H1 (cell line): ENCODE data around the gene ANAPC2. TPM values are rescaled to one million over a fixed set of nuclear protein-coding genes. Genes with fewer than 3 reads are reported as not detected.

Experiments used
- microRNA-seq, 2 experiments: library from miRNA; unstranded; fragments of <30 nt; microRNA quantifications; one replicate each; pipeline versions ENCODE4 to v1.2.0, GENCODE V29; 2016 to 2020; ENCODE audit warnings: borderline microRNAs expressed in 2 of 2, borderline number of aligned reads in 2 of 2, borderline replicate concordance in 1 of 2
- polyA plus RNA-seq, 7 experiments: library from polyadenylated mRNA; depleted of rRNA in 3 of 7; stranded (reverse) in 5 of 7; unstranded in 2 of 7; fragments of >200 nt in 5 of 7; fragments of 200-250 nt in 2 of 7; gene quantifications; 1 replicate in 5 of 7; 2 replicates in 1 of 7; 4 replicates in 1 of 7; pipeline versions ENCODE4 v1.2.1 to v1.2.3, GENCODE V29; 2011 to 2013; ENCODE audit warnings: missing spikeins in 2 of 7, mixed read lengths in 2 of 7
- small RNA-seq: library from polyadenylated mRNA; stranded (forward); fragments of <200 nt; extraction: miRNeasy Mini kit (QIAGEN cat#:217004); gene quantifications from one replicate; pipeline ENCODE3, GENCODE V24; 2013; ENCODE audit not compliant: insufficient read depth
- total RNA-seq: library from RNA; stranded (reverse); fragmentation: NEBNext Ultra II Directional; extraction: Animal tissue kit (Norgen Biotek cat#: 25700); gene quantifications from 2 replicates; pipeline ENCODE4 v1.2.1, GENCODE V29; 2021

Gene ANAPC2
- total and polyA plus RNA-seq, 2 of the 8 experiments (the other 6 are each of a cell fraction or from before 2014, with no cell fraction given), result 30.2 to 37.7 TPM

Small RNA genes lying within 50 kb of the gene (microRNA-seq; reads per million reads assigned to microRNA genes)
- 0 reads per million in 2 experiments for gene MIR3621

Small RNA genes lying within 50 kb of the gene (small RNA-seq; reads per million reads assigned to genes)
- not detected for gene MIR3621

Other genes with a start within 250 kb of the ANAPC2 start
Only the 30 nearest of the 33 such genes appear.
- 2.2 and 2.3 TPM in 2 replicates for gene PTGDS, start 211.1 kb downstream of the ANAPC2 start, total RNA-seq
- 1.7 and 2.5 TPM in 2 replicates for gene PTGDS, start 211.1 kb downstream of the ANAPC2 start, polyA plus RNA-seq (2011; rRNA removed)
- gene LCNL1, start 205.6 kb downstream of the ANAPC2 start, total RNA-seq, result 0.15 TPM in 1 of 2 replicates, not detected in the other
- gene LCNL1, start 205.6 kb downstream of the ANAPC2 start, polyA plus RNA-seq (2011; rRNA removed), result 0.11 and 0.35 TPM in 2 replicates
- 40.8 and 43.4 TPM in 2 replicates for gene PAXX, start 196.1 kb downstream of the ANAPC2 start, total RNA-seq
- 45.9 and 56.8 TPM in 2 replicates for gene PAXX, start 196.1 kb downstream of the ANAPC2 start, polyA plus RNA-seq (2011; rRNA removed)
- not detected in 2 replicates for gene CLIC3, start 192.0 kb downstream of the ANAPC2 start, total RNA-seq
- gene CLIC3, start 192.0 kb downstream of the ANAPC2 start, polyA plus RNA-seq (2011; rRNA removed), result 0.12 and 0.33 TPM in 2 replicates
- 12.5 and 15.2 TPM in 2 replicates for gene ABCA2, start 160.3 kb downstream of the ANAPC2 start, total RNA-seq
- gene ABCA2, start 160.3 kb downstream of the ANAPC2 start, polyA plus RNA-seq (2011; rRNA removed), result 14.3 and 21.9 TPM in 2 replicates
- gene FUT7, start 156.5 kb downstream of the ANAPC2 start, total RNA-seq, result not detected in 2 replicates
- not detected in 2 replicates for gene FUT7, start 156.5 kb downstream of the ANAPC2 start, polyA plus RNA-seq (2011; rRNA removed)
- 41.9 and 44.1 TPM in 2 replicates for gene NPDC1, start 142.4 kb downstream of the ANAPC2 start, total RNA-seq
- 26.2 and 43.6 TPM in 2 replicates for gene NPDC1, start 142.4 kb downstream of the ANAPC2 start, polyA plus RNA-seq (2011; rRNA removed)
- gene ENTPD2, start 134.5 kb downstream of the ANAPC2 start, total RNA-seq, result 3.2 and 3.8 TPM in 2 replicates
- 0.65 and 1.9 TPM in 2 replicates for gene ENTPD2, start 134.5 kb downstream of the ANAPC2 start, polyA plus RNA-seq (2011; rRNA removed)
- gene SAPCD2, start 118.0 kb downstream of the ANAPC2 start, total RNA-seq, result 30.3 and 32.1 TPM in 2 replicates
- 12.7 and 17.3 TPM in 2 replicates for gene SAPCD2, start 118.0 kb downstream of the ANAPC2 start, polyA plus RNA-seq (2011; rRNA removed)
- gene UAP1L1, start 111.0 kb downstream of the ANAPC2 start, total RNA-seq, result 5.4 and 5.5 TPM in 2 replicates
- 2.0 and 3.5 TPM in 2 replicates for gene UAP1L1, start 111.0 kb downstream of the ANAPC2 start, polyA plus RNA-seq (2011; rRNA removed)
- gene MAN1B1, start 101.6 kb downstream of the ANAPC2 start, total RNA-seq, result 35.1 and 36.3 TPM in 2 replicates
- gene MAN1B1, start 101.6 kb downstream of the ANAPC2 start, polyA plus RNA-seq (2011; rRNA removed), result 33.7 and 36.5 TPM in 2 replicates
- gene DPP7, start 73.8 kb downstream of the ANAPC2 start, total RNA-seq, result 21.2 and 21.5 TPM in 2 replicates
- gene DPP7, start 73.8 kb downstream of the ANAPC2 start, polyA plus RNA-seq (2011; rRNA removed), result 26.8 and 34.7 TPM in 2 replicates
- 2.1 TPM in 2 replicates for gene GRIN1, start 49.4 kb downstream of the ANAPC2 start, total RNA-seq
- 0.48 and 1.3 TPM in 2 replicates for gene GRIN1, start 49.4 kb downstream of the ANAPC2 start, polyA plus RNA-seq (2011; rRNA removed)
- gene LRRC26, start 18.5 kb downstream of the ANAPC2 start, total RNA-seq, result 0.34 and 0.36 TPM in 2 replicates
- 0.85 and 1.0 TPM in 2 replicates for gene LRRC26, start 18.5 kb downstream of the ANAPC2 start, polyA plus RNA-seq (2011; rRNA removed)
- gene TMEM210, start 16.5 kb downstream of the ANAPC2 start, total RNA-seq, result not detected in 2 replicates
- gene TMEM210, start 16.5 kb downstream of the ANAPC2 start, polyA plus RNA-seq (2011; rRNA removed), result not detected in 2 replicates
- gene SSNA1, start 116 bp upstream of the ANAPC2 start, total RNA-seq, result 87.3 and 91.3 TPM in 2 replicates
- gene SSNA1, start 116 bp upstream of the ANAPC2 start, polyA plus RNA-seq (2011; rRNA removed), result 157 and 182 TPM in 2 replicates
- 23.2 and 27.2 TPM in 2 replicates for gene TPRN, start 12.2 kb upstream of the ANAPC2 start, total RNA-seq
- gene TPRN, start 12.2 kb upstream of the ANAPC2 start, polyA plus RNA-seq (2011; rRNA removed), result 9.7 and 14.9 TPM in 2 replicates
- gene TMEM203, start 17.1 kb upstream of the ANAPC2 start, total RNA-seq, result 44.1 and 44.2 TPM in 2 replicates
- 57.1 and 67.1 TPM in 2 replicates for gene TMEM203, start 17.1 kb upstream of the ANAPC2 start, polyA plus RNA-seq (2011; rRNA removed)
- gene NDOR1, start 17.1 kb upstream of the ANAPC2 start, total RNA-seq, result 32.3 and 33.2 TPM in 2 replicates
- 25.7 and 42.4 TPM in 2 replicates for gene NDOR1, start 17.1 kb upstream of the ANAPC2 start, polyA plus RNA-seq (2011; rRNA removed)
- gene RNF208, start 33.7 kb upstream of the ANAPC2 start, total RNA-seq, result 7.7 and 8.9 TPM in 2 replicates
- 2.7 and 4.8 TPM in 2 replicates for gene RNF208, start 33.7 kb upstream of the ANAPC2 start, polyA plus RNA-seq (2011; rRNA removed)
- 1.0 and 1.6 TPM in 2 replicates for gene CYSRT1, start 36.6 kb upstream of the ANAPC2 start, total RNA-seq
- 6.5 and 7.6 TPM in 2 replicates for gene CYSRT1, start 36.6 kb upstream of the ANAPC2 start, polyA plus RNA-seq (2011; rRNA removed)
- gene RNF224, start 38.9 kb upstream of the ANAPC2 start, total RNA-seq, result 0.17 TPM in 1 of 2 replicates, not detected in the other
- gene RNF224, start 38.9 kb upstream of the ANAPC2 start, polyA plus RNA-seq (2011; rRNA removed), result 0.24 and 0.25 TPM in 2 replicates
- not detected in 2 replicates for gene SLC34A3, start 42.3 kb upstream of the ANAPC2 start, total RNA-seq
- gene SLC34A3, start 42.3 kb upstream of the ANAPC2 start, polyA plus RNA-seq (2011; rRNA removed), result 0.06 and 0.08 TPM in 2 replicates
- gene TUBB4B, start 52.7 kb upstream of the ANAPC2 start, total RNA-seq, result 307 and 311 TPM in 2 replicates
- gene TUBB4B, start 52.7 kb upstream of the ANAPC2 start, polyA plus RNA-seq (2011; rRNA removed), result 280 and 342 TPM in 2 replicates
- not detected in 2 replicates for gene STPG3, start 62.7 kb upstream of the ANAPC2 start, total RNA-seq
- 0.14 TPM in 1 of 2 replicates, not detected in the other for gene STPG3, start 62.7 kb upstream of the ANAPC2 start, polyA plus RNA-seq (2011; rRNA removed)
- 70.8 and 78.0 TPM in 2 replicates for gene NELFB, start 66.8 kb upstream of the ANAPC2 start, total RNA-seq
- gene NELFB, start 66.8 kb upstream of the ANAPC2 start, polyA plus RNA-seq (2011; rRNA removed), result 57.6 and 86.5 TPM in 2 replicates
- 9.2 and 9.3 TPM in 2 replicates for gene TOR4A, start 89.2 kb upstream of the ANAPC2 start, total RNA-seq
- gene TOR4A, start 89.2 kb upstream of the ANAPC2 start, polyA plus RNA-seq (2011; rRNA removed), result 8.4 and 11.4 TPM in 2 replicates
- 35.4 and 37.2 TPM in 2 replicates for gene NRARP, start 113.7 kb upstream of the ANAPC2 start, total RNA-seq
- gene NRARP, start 113.7 kb upstream of the ANAPC2 start, polyA plus RNA-seq (2011; rRNA removed), result 32.5 and 52.0 TPM in 2 replicates
- gene EXD3, start 234.6 kb upstream of the ANAPC2 start, total RNA-seq, result 7.0 and 7.2 TPM in 2 replicates
- gene EXD3, start 234.6 kb upstream of the ANAPC2 start, polyA plus RNA-seq (2011; rRNA removed), result 9.4 and 12.7 TPM in 2 replicates
- gene NOXA1, start 234.8 kb upstream of the ANAPC2 start, total RNA-seq, result 0.34 and 0.55 TPM in 2 replicates
- gene NOXA1, start 234.8 kb upstream of the ANAPC2 start, polyA plus RNA-seq (2011; rRNA removed), result 0.91 and 1.5 TPM in 2 replicates